KMS-11 (cell line): ENCODE data around the gene TM9SF4.

Experiments
- H2AFZ ChIP-seq: fragments of 200-600 bp; sonication (generic); 2 replicates; pipeline ENCODE4 v1.6.1; 2016; ENCODE audit warnings: antibody characterized with exemption, mixed run types, low read depth
- H3K27ac ChIP-seq: fragments of 200-600 bp; sonication (generic); 2 replicates; pipeline ENCODE4 v1.6.1; 2016; ENCODE audit warnings: mild to moderate bottlenecking, mixed run types
- H3K27me3 ChIP-seq: fragments of 200-600 bp; sonication (generic); 2 replicates; pipeline ENCODE4 v1.6.1; 2017; ENCODE audit warnings: mild to moderate bottlenecking, low read depth, mixed run types, moderate library complexity; ENCODE audit not compliant: insufficient read depth
- H3K36me3 ChIP-seq: fragments of 200-600 bp; sonication (generic); 2 replicates; pipeline ENCODE4 v1.6.1; 2017; ENCODE audit warnings: mild to moderate bottlenecking, mixed run types; ENCODE audit not compliant: insufficient read depth
- H3K4me1 ChIP-seq: fragments of 200-600 bp; sonication (generic); 2 replicates; pipeline ENCODE4 v1.6.1; 2016; ENCODE audit warnings: mild to moderate bottlenecking, low read depth, mixed run types; ENCODE audit not compliant: poor library complexity, severe bottlenecking
- H3K4me2 ChIP-seq: fragments of 200-600 bp; sonication (generic); 2 replicates; pipeline ENCODE4 v1.7.0; 2016; ENCODE audit warnings: mild to moderate bottlenecking, mixed run types
- H3K4me3 ChIP-seq: fragments of 200-600 bp; sonication (generic); IDR thresholded peaks from 2 replicates; pipeline ENCODE4 v1.6.1; 2017; ENCODE audit warnings: low read depth, low read length, mixed read lengths; ENCODE audit not compliant: insufficient read depth
- H3K79me2 ChIP-seq: fragments of 200-600 bp; sonication (generic); 2 replicates; pipeline ENCODE4 v1.6.1; 2016; ENCODE audit warnings: low read depth, mixed run types; ENCODE audit not compliant: insufficient read depth
- H3K9ac ChIP-seq: fragments of 200-600 bp; sonication (generic); 2 replicates; pipeline ENCODE4 v1.6.1; 2016; ENCODE audit warnings: mild to moderate bottlenecking, mixed run types
- H4K20me1 ChIP-seq: fragments of 200-600 bp; sonication (generic); 2 replicates; pipeline ENCODE4 v1.6.1; 2016; ENCODE audit warnings: mild to moderate bottlenecking, mixed run types; ENCODE audit not compliant: insufficient read depth
- CTCF ChIP-seq: fragments of 200-600 bp; sonication (generic); conservative IDR thresholded peaks from 2 replicates; pipeline ENCODE4 v1.6.1; 2017; ENCODE audit warnings: low read depth, mild to moderate bottlenecking, antibody characterized with exemption, low read length, moderate library complexity, mixed read lengths

The TM9SF4 gene

GRCh38 chr20:32183947-32184635 is 74.6 kb downstream of the TM9SF4 start:
- no peak overlapping the region for H3K4me3 ChIP-seq
- H3K36me3 ChIP-seq = no peaks in the 10 kb centered on the region
- no peak for TF ChIP-seq CTCF
- no peak overlapping the region for H3K9ac ChIP-seq
- no peak overlapping the region for H3K27ac ChIP-seq
- H3K79me2 ChIP-seq = no peaks in the 10 kb centered on the region
- no peaks in the 10 kb centered on the region for H3K4me1 ChIP-seq
- no peak overlapping the region for H2AFZ ChIP-seq
- no peaks in the 10 kb centered on the region for H3K27me3 ChIP-seq
- no peak overlapping the region for H3K4me2 ChIP-seq
- no peaks in the 10 kb centered on the region for H4K20me1 ChIP-seq

GRCh38 chr20:32184961-32185603 is 75.6 kb downstream of the TM9SF4 start:
- Histone ChIP-seq H3K9ac (no peak overlapping the region), H3K79me2 (no peaks in the 10 kb centered on the region), H3K4me3 (no peak overlapping the region), H3K27ac (no peak overlapping the region), H3K4me2 (no peak overlapping the region), H2AFZ (no peak overlapping the region), H4K20me1 (no peaks in the 10 kb centered on the region), H3K36me3 (no peaks in the 10 kb centered on the region), H3K27me3 (no peaks in the 10 kb centered on the region), H3K4me1 (no peaks in the 10 kb centered on the region)
- no peak for TF ChIP-seq CTCF

GRCh38 chr20:32186506-32186905 is 77.0 kb downstream of the TM9SF4 start:
- H3K27me3 ChIP-seq = no peaks in the 10 kb centered on the region
- H2AFZ ChIP-seq = no peak overlapping the region
- no peak overlapping the region for H3K4me2 ChIP-seq
- no peaks in the 10 kb centered on the region for H4K20me1 ChIP-seq
- no peak overlapping the region for H3K4me3 ChIP-seq
- H3K4me1 ChIP-seq = no peaks in the 10 kb centered on the region
- no peak for TF ChIP-seq CTCF
- no peaks in the 10 kb centered on the region for H3K36me3 ChIP-seq
- H3K9ac ChIP-seq = no peak overlapping the region
- H3K27ac ChIP-seq = no peak overlapping the region
- no peaks in the 10 kb centered on the region for H3K79me2 ChIP-seq

GRCh38 chr20:32188376-32189122 is 79.0 kb downstream of the TM9SF4 start:
- Histone ChIP-seq H3K4me1 (no peaks in the 10 kb centered on the region), H3K4me2 (no peak overlapping the region), H2AFZ (no peak overlapping the region), H4K20me1 (no peaks in the 10 kb centered on the region), H3K36me3 (no peaks in the 10 kb centered on the region), H3K27ac (no peak overlapping the region), H3K9ac (no peak overlapping the region), H3K4me3 (no peak overlapping the region), H3K79me2 (no peaks in the 10 kb centered on the region), H3K27me3 (no peaks in the 10 kb centered on the region)
- TF ChIP-seq CTCF = no peak
